ENCODE measurements around the gene FRAT2. TPM values are rescaled to one million over a fixed set of nuclear protein-coding genes. Genes with fewer than 3 reads are reported as not detected.

The FRAT2 gene
- total RNA-seq, 1 donor from 2014 or later, result 7.4 TPM

DNA sequence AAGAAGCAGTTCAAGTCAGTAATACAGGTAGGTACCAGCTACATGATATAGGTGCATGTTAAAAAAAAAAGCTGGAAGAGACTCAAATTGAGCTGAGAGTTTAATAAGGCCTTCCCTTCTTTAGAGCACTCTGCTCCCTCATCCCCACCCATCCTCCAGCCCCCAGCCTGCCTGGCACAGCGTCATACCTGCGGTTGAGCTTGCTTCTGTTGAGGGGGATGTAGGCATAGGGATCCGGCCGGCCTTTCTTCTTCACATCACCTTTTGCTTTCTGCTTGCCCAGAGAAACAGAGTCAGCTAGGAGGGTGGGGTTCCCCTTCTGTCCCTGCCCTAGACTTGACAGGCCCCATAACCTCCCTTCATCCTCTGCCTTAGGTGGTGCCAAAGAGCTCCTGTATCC, 23.8 kb upstream of the FRAT2 start:
- Histone ChIP-seq H3K9me3 (ENCODE audit: insufficient read depth, low read depth, low read length) (no peaks in the 10 kb centered on the region), H3K4me1 (ENCODE audit: insufficient read depth, low read length) (no peaks in the 10 kb centered on the region), H3K27me3 (ENCODE audit: insufficient read depth, low read length) (no peaks in the 10 kb centered on the region), H4K20me1 (ENCODE audit: insufficient read depth, low read length) (no peaks in the 10 kb centered on the region), H3K36me3 (ENCODE audit: insufficient read depth, low read length) (peaks cover 32% of the 10 kb centered on the region), H3K4me2 (ENCODE audit: low read length) (no peak overlapping the region), H2AFZ (ENCODE audit: low read depth, low read length) (no peak overlapping the region), H3K9ac (ENCODE audit: low read length) (no peak overlapping the region), H3K79me2 (ENCODE audit: insufficient read depth, low read length) (no peaks in the 10 kb centered on the region), H3K4me3 (ENCODE audit: insufficient read depth, low read depth, low read length) (no peak overlapping the region), H3K27ac (ENCODE audit: low read depth, low read length) (no peak overlapping the region)
- no peak for DNase-seq (ENCODE audit: low read depth)
- Mint-ChIP-seq H3K4me1 (ENCODE audit: low read depth, unreplicated experiment) (no peaks in the 10 kb centered on the region), H3K27me3 (ENCODE audit: low read depth, unreplicated experiment) (no peaks in the 10 kb centered on the region), H3K27ac (ENCODE audit: unreplicated experiment) (no peak overlapping the region), H3K36me3 (ENCODE audit: low read depth, unreplicated experiment) (peaks cover 28% of the 10 kb centered on the region), H3K4me3 (ENCODE audit: unreplicated experiment) (no peak overlapping the region), H3K9me3 (ENCODE audit: unreplicated experiment) (no peaks in the 10 kb centered on the region)
- TF ChIP-seq, protein P1, sequence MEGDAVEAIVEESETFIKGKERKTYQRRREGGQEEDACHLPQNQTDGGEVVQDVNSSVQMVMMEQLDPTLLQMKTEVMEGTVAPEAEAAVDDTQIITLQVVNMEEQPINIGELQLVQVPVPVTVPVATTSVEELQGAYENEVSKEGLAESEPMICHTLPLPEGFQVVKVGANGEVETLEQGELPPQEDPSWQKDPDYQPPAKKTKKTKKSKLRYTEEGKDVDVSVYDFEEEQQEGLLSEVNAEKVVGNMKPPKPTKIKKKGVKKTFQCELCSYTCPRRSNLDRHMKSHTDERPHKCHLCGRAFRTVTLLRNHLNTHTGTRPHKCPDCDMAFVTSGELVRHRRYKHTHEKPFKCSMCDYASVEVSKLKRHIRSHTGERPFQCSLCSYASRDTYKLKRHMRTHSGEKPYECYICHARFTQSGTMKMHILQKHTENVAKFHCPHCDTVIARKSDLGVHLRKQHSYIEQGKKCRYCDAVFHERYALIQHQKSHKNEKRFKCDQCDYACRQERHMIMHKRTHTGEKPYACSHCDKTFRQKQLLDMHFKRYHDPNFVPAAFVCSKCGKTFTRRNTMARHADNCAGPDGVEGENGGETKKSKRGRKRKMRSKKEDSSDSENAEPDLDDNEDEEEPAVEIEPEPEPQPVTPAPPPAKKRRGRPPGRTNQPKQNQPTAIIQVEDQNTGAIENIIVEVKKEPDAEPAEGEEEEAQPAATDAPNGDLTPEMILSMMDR (IDR thresholded peaks at IDR 0.05; ENCODE audit: insufficient read depth, low read depth, low read length), result no peak
- TF ChIP-seq EZH2 (IDR thresholded peaks at IDR 0.05; ENCODE audit: insufficient read depth, low read length), result no peak
- no peak for FAIRE-seq

DNA sequence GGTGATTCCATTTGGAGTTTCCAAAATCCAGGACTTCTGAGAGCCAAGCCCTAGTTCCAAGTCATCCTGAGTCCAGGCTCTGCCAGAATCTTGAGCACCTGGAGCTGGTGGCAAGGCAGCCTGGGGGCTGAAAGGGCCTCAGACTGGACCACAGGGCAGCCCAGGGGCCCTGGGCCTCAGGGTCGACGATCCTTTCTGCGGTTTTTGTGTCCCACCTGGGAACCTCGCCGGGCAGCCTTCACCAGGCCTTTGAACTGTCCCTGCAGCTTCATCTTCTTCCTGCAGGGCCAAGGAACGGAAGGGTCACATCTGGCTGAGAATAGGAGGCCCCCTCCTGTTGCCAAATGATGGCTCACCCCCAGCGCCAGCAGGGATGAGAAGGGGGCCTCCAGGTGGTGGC, 22.4 kb upstream of the FRAT2 start:
- no peaks in the 10 kb centered on the region for H3K79me2 ChIP-seq (ENCODE audit: insufficient read depth, low read length)
- no peak for DNase-seq (ENCODE audit: low read depth)
- no peaks in the 10 kb centered on the region for H3K27me3 ChIP-seq (ENCODE audit: insufficient read depth, low read length)
- no peak overlapping the region for H3K4me3 ChIP-seq (ENCODE audit: insufficient read depth, low read depth, low read length)
- Mint-ChIP-seq H3K36me3 (ENCODE audit: low read depth, unreplicated experiment) (peaks cover 30% of the 10 kb centered on the region), H3K4me1 (ENCODE audit: low read depth, unreplicated experiment) (no peaks in the 10 kb centered on the region), H3K4me3 (ENCODE audit: unreplicated experiment) (no peak overlapping the region), H3K27ac (ENCODE audit: unreplicated experiment) (no peak overlapping the region), H3K27me3 (ENCODE audit: low read depth, unreplicated experiment) (no peaks in the 10 kb centered on the region), H3K9me3 (ENCODE audit: unreplicated experiment) (no peaks in the 10 kb centered on the region)
- no peak overlapping the region for H2AFZ ChIP-seq (ENCODE audit: low read depth, low read length)
- H4K20me1 ChIP-seq (ENCODE audit: insufficient read depth, low read length), result no peaks in the 10 kb centered on the region
- H3K4me1 ChIP-seq (ENCODE audit: insufficient read depth, low read length), result no peaks in the 10 kb centered on the region
- TF ChIP-seq, protein P1 (IDR thresholded peaks at IDR 0.05; ENCODE audit: insufficient read depth, low read depth, low read length), result no peak
- no peak for TF ChIP-seq EZH2 (IDR thresholded peaks at IDR 0.05; ENCODE audit: insufficient read depth, low read length)
- no peak for FAIRE-seq
- no peaks in the 10 kb centered on the region for H3K9me3 ChIP-seq (ENCODE audit: insufficient read depth, low read depth, low read length)
- peaks cover 32% of the 10 kb centered on the region for H3K36me3 ChIP-seq (ENCODE audit: insufficient read depth, low read length)
- no peak overlapping the region for H3K27ac ChIP-seq (ENCODE audit: low read depth, low read length)
- no peak overlapping the region for H3K9ac ChIP-seq (ENCODE audit: low read length)
- H3K4me2 ChIP-seq (ENCODE audit: low read length), result no peak overlapping the region

DNA sequence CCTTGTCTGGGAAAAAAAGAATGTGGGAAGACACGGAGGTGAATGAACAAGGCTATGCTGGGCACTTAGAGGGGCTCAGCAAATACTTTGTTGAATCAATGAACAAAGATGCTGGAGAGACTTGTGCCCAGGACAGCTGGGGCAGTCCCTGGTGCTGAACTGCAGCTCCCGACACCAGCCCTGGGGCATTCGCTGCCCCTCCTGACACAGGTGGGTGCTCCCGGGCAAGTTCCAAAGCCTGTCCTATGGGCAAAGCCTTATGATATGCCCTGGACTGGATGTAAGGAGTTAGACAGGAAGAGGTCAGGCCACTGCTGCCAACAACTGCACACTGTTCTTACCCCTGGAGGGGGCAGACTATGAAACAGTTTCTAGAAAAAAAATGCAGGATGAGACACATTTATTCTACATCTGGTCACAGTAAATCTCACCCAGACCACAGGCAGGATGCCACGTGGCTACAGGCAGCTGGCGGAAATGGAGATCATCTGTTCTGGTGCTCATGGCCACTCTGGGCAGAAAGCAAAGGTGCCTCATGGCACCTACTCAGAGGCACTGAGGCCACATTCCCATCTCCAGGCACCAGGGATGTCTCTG, 21.9 kb upstream of the FRAT2 start:
- Histone ChIP-seq H3K9ac (ENCODE audit: low read length) (no peak overlapping the region), H3K4me1 (ENCODE audit: insufficient read depth, low read length) (no peaks in the 10 kb centered on the region), H3K4me3 (ENCODE audit: insufficient read depth, low read depth, low read length) (no peak overlapping the region), H3K36me3 (ENCODE audit: insufficient read depth, low read length) (peaks cover 32% of the 10 kb centered on the region), H3K4me2 (ENCODE audit: low read length) (no peak overlapping the region), H2AFZ (ENCODE audit: low read depth, low read length) (no peak overlapping the region), H3K27ac (ENCODE audit: low read depth, low read length) (no peak overlapping the region), H4K20me1 (ENCODE audit: insufficient read depth, low read length) (no peaks in the 10 kb centered on the region), H3K9me3 (ENCODE audit: insufficient read depth, low read depth, low read length) (no peaks in the 10 kb centered on the region), H3K79me2 (ENCODE audit: insufficient read depth, low read length) (no peaks in the 10 kb centered on the region), H3K27me3 (ENCODE audit: insufficient read depth, low read length) (no peaks in the 10 kb centered on the region)
- no peaks in the 10 kb centered on the region for H3K9me3 Mint-ChIP-seq (ENCODE audit: unreplicated experiment)
- H3K27me3 Mint-ChIP-seq (ENCODE audit: low read depth, unreplicated experiment), result no peaks in the 10 kb centered on the region
- no peak for FAIRE-seq
- no peak for TF ChIP-seq EZH2 (IDR thresholded peaks at IDR 0.05; ENCODE audit: insufficient read depth, low read length)
- TF ChIP-seq, protein P1 (IDR thresholded peaks at IDR 0.05; ENCODE audit: insufficient read depth, low read depth, low read length), result no peak
- no peak overlapping the region for H3K4me3 Mint-ChIP-seq (ENCODE audit: unreplicated experiment)
- H3K4me1 Mint-ChIP-seq (ENCODE audit: low read depth, unreplicated experiment), result no peaks in the 10 kb centered on the region
- peaks cover 30% of the 10 kb centered on the region for H3K36me3 Mint-ChIP-seq (ENCODE audit: low read depth, unreplicated experiment)
- DNase-seq (ENCODE audit: low read depth), result no peak
- no peak overlapping the region for H3K27ac Mint-ChIP-seq (ENCODE audit: unreplicated experiment)
